Neural progenitor cell (in vitro differentiated cells): ENCODE data around the gene WAC. TPM values are rescaled to one million over a fixed set of nuclear protein-coding genes. Genes with fewer than 3 reads are reported as not detected.

Experiments
- DNase-seq: peaks from one replicate; pipeline ENCODE4 v3.0.0-alpha.2; 2016; ENCODE audit warnings: low spot score
- H2AFZ ChIP-seq: fragments of 200-600 bp; sonication (generic); replicated peaks from 2 replicates; pipeline ENCODE4 v1.6.1; 2016; ENCODE audit warnings: antibody characterized with exemption
- H3F3A ChIP-seq: fragments of 200-600 bp; sonication (generic); 2 replicates; pipeline ENCODE4 v1.6.1; 2016; ENCODE audit warnings: antibody characterized with exemption, low read depth
- H3K27ac ChIP-seq: fragments of 200-600 bp; sonication (generic); 2 replicates; pipeline ENCODE4 v1.5.1; 2016; ENCODE audit warnings: mild to moderate bottlenecking
- H3K27me3 ChIP-seq: fragments of 200-600 bp; sonication (generic); 2 replicates; pipeline ENCODE4 v1.6.1; 2016; ENCODE audit warnings: mild to moderate bottlenecking, moderate library complexity
- H3K36me3 ChIP-seq: fragments of 200-600 bp; sonication (generic); 2 replicates; pipeline ENCODE4 v1.5.1; 2016
- H3K4me1 ChIP-seq: fragments of 200-600 bp; sonication (generic); 2 replicates; pipeline ENCODE4 v1.6.1; 2016; ENCODE audit warnings: mixed run types
- H3K4me2 ChIP-seq: fragments of 200-600 bp; sonication (generic); 2 replicates; pipeline ENCODE4 v1.6.1; 2016
- H3K4me3 ChIP-seq: fragments of 200-600 bp; sonication (generic); 2 replicates; pipeline ENCODE4 v1.5.1; 2016
- H3K79me2 ChIP-seq: fragments of 200-600 bp; sonication (generic); 2 replicates; pipeline ENCODE4 v1.6.1; 2016; ENCODE audit warnings: low read depth
- H3K9ac ChIP-seq: fragments of 200-600 bp; sonication (generic); 2 replicates; pipeline ENCODE4 v1.6.1; 2016
- H3K9me3 ChIP-seq: fragments of 200-600 bp; sonication (generic); 2 replicates; pipeline ENCODE4 v1.5.1; 2016; ENCODE audit warnings: low read depth
- H4K20me1 ChIP-seq: fragments of 200-600 bp; sonication (generic); 2 replicates; pipeline ENCODE4 v1.6.1; 2016; ENCODE audit warnings: low read depth
- H3K27ac Mint-ChIP-seq: 3 replicates; pipeline ENCODE4 v1.8.0; 2021; ENCODE audit warnings: mixed read lengths
- H3K27me3 Mint-ChIP-seq: 2 replicates; pipeline ENCODE4 v1.8.0; 2022; ENCODE audit warnings: low read depth, mild to moderate bottlenecking, inconsistent platforms, moderate library complexity, mixed read lengths; ENCODE audit not compliant: insufficient read depth
- H3K36me3 Mint-ChIP-seq: 3 replicates; pipeline ENCODE4 v1.8.0; 2021; ENCODE audit warnings: mixed read lengths
- H3K4me1 Mint-ChIP-seq: 3 replicates; pipeline ENCODE4 v1.8.0; 2021; ENCODE audit warnings: mixed read lengths
- H3K4me3 Mint-ChIP-seq: 3 replicates; pipeline ENCODE4 v1.8.0; 2021; ENCODE audit warnings: mild to moderate bottlenecking, moderate library complexity, mixed read lengths
- H3K9me3 Mint-ChIP-seq: 3 replicates; pipeline ENCODE4 v1.8.0; 2020; ENCODE audit warnings: mixed read lengths
- CTCF ChIP-seq: fragments of 200-600 bp; sonication (generic); IDR thresholded peaks from 2 replicates; pipeline ENCODE4 v1.5.1; 2017; ENCODE audit warnings: antibody characterized with exemption, mild to moderate bottlenecking
- EZH2 ChIP-seq: fragments of 200-600 bp; sonication (generic); IDR thresholded peaks from 2 replicates; pipeline ENCODE4 v1.6.1; 2017; ENCODE audit warnings: antibody characterized with exemption, mild to moderate bottlenecking, moderate library complexity
- EZH2phosphoT487 ChIP-seq: fragments of 200-600 bp; sonication (generic); IDR thresholded peaks from 2 replicates; pipeline ENCODE4 v1.6.1; 2017; ENCODE audit warnings: antibody characterized with exemption
- total RNA-seq: library from RNA; depleted of rRNA; stranded (reverse); fragments of >200 nt; gene quantifications from 2 replicates; pipeline ENCODE4 v1.2.3, GENCODE V29; 2015; ENCODE audit warnings: low replicate concordance

The WAC gene
- total RNA-seq, 1 donor from 2014 or later = 174 TPM

GRCh38 chr10:28631896-28632583 is 99.1 kb downstream of the WAC start:
- H3K36me3 ChIP-seq = no peaks in the 10 kb centered on the region
- no peaks in the 10 kb centered on the region for H3K9me3 Mint-ChIP-seq
- H3K4me3 ChIP-seq = no peak overlapping the region
- H3K4me1 ChIP-seq = no peaks in the 10 kb centered on the region
- H3K79me2 ChIP-seq = no peaks in the 10 kb centered on the region
- H3K4me3 Mint-ChIP-seq = no peak overlapping the region
- H3K27ac ChIP-seq = no peak overlapping the region
- H4K20me1 ChIP-seq = no peaks in the 10 kb centered on the region
- no peak for DNase-seq
- H3F3A ChIP-seq = no peaks in the 10 kb centered on the region
- no peak overlapping the region for H3K4me2 ChIP-seq
- H2AFZ ChIP-seq = no peak overlapping the region
- no peak overlapping the region for H3K9ac ChIP-seq
- peaks cover 5% of the 10 kb centered on the region for H3K27me3 Mint-ChIP-seq
- no peaks in the 10 kb centered on the region for H3K27me3 ChIP-seq
- peaks cover 7% of the 10 kb centered on the region for H3K4me1 Mint-ChIP-seq
- no peaks in the 10 kb centered on the region for H3K36me3 Mint-ChIP-seq
- H3K9me3 ChIP-seq = no peaks in the 10 kb centered on the region
- no peak overlapping the region for H3K27ac Mint-ChIP-seq
- TF ChIP-seq EZH2phosphoT487 (no peak), EZH2 (no peak), CTCF (no peak)

GRCh38 chr10:28632584-28632945 is 99.6 kb downstream of the WAC start:
- Histone ChIP-seq H3K4me3 (no peak overlapping the region), H3K79me2 (no peaks in the 10 kb centered on the region)

GRCh38 chr10:28633750-28634149 is 100.8 kb downstream of the WAC start:
- H3K79me2 ChIP-seq = no peaks in the 10 kb centered on the region
- H3K4me2 ChIP-seq = no peak overlapping the region
- H3K36me3 ChIP-seq = no peaks in the 10 kb centered on the region
- Mint-ChIP-seq H3K27me3 (peaks cover 9% of the 10 kb centered on the region), H3K27ac (no peak overlapping the region), H3K36me3 (no peaks in the 10 kb centered on the region), H3K4me1 (peaks cover under 1% of the 10 kb centered on the region), H3K4me3 (no peak overlapping the region), H3K9me3 (no peaks in the 10 kb centered on the region)
- no peaks in the 10 kb centered on the region for H4K20me1 ChIP-seq
- no peak for DNase-seq
- no peaks in the 10 kb centered on the region for H3K9me3 ChIP-seq
- TF ChIP-seq EZH2phosphoT487 (no peak), CTCF (no peak), EZH2 (no peak)
- H2AFZ ChIP-seq = no peak overlapping the region
- no peaks in the 10 kb centered on the region for H3K4me1 ChIP-seq
- H3K27me3 ChIP-seq = no peaks in the 10 kb centered on the region
- no peak overlapping the region for H3K4me3 ChIP-seq
- no peaks in the 10 kb centered on the region for H3F3A ChIP-seq
- H3K9ac ChIP-seq = no peak overlapping the region
- no peak overlapping the region for H3K27ac ChIP-seq

More at GRCh38 chr10:28632584-28632945, 99.6 kb downstream of the WAC start:
- Mint-ChIP-seq H3K4me1 (peaks cover 7% of the 10 kb centered on the region), H3K4me3 (no peak overlapping the region), H3K27me3 (peaks cover 8% of the 10 kb centered on the region), H3K36me3 (no peaks in the 10 kb centered on the region), H3K27ac (no peak overlapping the region), H3K9me3 (no peaks in the 10 kb centered on the region)
- Histone ChIP-seq H3K4me2 (no peak overlapping the region), H3K9ac (no peak overlapping the region), H3K27ac (no peak overlapping the region), H4K20me1 (no peaks in the 10 kb centered on the region), H3F3A (no peaks in the 10 kb centered on the region), H3K4me1 (no peaks in the 10 kb centered on the region), H3K27me3 (no peaks in the 10 kb centered on the region), H3K9me3 (no peaks in the 10 kb centered on the region), H2AFZ (no peak overlapping the region), H3K36me3 (no peaks in the 10 kb centered on the region)
- TF ChIP-seq EZH2phosphoT487 = no peak
- TF ChIP-seq EZH2 = no peak
- TF ChIP-seq CTCF = no peak
- DNase-seq = no peak
